GM19099 (cell line): ENCODE data around the gene GOLGA8H.
"Not testable (repeated sequence)": the region's sequence is repeated elsewhere in the genome, so short reads cannot be mapped to it uniquely, and the experiment has no call there.

Source experiments
- POLR2A ChIP-seq: IDR thresholded peaks from 3 replicates; pipeline ENCODE4 v1.6.1; 2011; ENCODE audit warnings: low read depth; ENCODE audit not compliant: insufficient read length; ENCODE audit errors: extremely low read depth

Gene GOLGA8H

GRCh38 chr15:30603796-30604195 is at the start of gene GOLGA8H:
TSS of gene GOLGA8H (plus strand) at chr15:30604028. CDS start at chr15:30604126, 98 bp downstream.
- TF ChIP-seq POLR2A = not testable (repeated sequence)

DNA sequence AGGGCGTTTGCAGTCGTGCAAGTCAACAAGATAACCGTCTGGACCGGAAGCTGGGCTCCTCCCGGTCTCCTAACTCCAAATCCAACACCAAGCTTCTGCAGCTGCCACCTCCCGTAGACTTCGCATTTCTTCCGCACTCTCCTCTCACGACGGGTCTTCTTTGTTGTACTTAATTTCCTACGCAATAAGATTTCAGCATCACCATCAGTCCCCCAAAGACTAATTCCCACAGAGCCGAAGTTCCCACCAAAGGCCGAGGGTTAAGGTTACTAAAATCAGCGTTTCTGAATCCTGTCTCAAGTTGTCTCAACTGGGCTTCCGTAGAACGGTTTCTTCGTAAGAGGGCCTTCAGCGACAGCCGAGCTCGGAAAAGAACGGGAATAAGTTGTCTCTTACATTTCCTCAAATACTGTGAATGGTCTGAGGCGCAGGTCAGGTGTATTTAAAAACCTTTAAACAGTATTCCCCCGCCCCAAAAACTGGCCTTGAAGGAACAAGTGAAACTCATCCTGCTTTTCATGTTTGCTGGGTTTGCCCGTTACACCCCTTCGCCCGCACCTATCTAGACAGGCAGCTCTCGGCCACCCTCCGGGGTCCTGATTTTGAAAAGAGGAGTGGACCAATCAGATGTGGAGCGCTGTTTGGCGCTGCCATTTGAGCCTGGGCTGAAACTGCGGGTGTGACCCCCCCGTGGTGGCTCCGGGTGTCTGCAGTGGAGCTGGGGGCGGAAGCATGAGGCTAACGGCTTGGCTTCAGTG is 21.8 kb downstream of the GOLGA8H start, which contains the start of gene ARHGAP11B:
Gene ARHGAP11B, plus strand, starts transcription at position 693 of the 758 bp plus-strand sequence.
- peak; percentile 15 for TF ChIP-seq POLR2A

GRCh38 chr15:30626194-30626565 is 22.4 kb downstream of the GOLGA8H start:
- TF ChIP-seq POLR2A = peak; percentile 9

GRCh38 chr15:30650012-30650929 is 46.4 kb downstream of the GOLGA8H start:
- TF ChIP-seq POLR2A = no peak
